Measurements from ENCODE around the gene EVC2. TPM values are rescaled to one million over a fixed set of nuclear protein-coding genes. Genes with fewer than 3 reads are reported as not detected.

EVC2 gene
- total RNA-seq, 1 donor from 2014 or later: 1.4 TPM

DNA sequence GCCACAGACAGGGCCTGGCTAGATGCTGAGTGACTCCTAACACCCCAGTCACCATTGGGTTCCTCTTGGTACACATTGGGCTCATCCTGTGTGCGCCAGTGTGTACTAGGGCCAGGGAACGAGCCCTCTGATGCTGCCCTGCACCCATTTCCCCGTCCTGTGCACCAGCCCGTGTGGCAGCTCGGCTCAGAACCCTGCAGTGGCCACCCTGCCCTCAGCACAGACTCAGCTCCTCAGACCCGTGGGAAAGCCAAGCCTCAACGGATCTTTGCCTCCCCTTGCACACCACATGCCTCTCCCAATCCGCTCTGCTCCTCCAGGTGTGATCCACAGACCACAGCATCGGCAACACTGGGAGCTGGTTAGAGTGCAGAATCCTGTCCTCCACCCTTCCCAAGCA is 41.2 kb upstream of the EVC2 start:
- Histone ChIP-seq H3K27ac (replicated peaks) (no peak overlapping the region), H3K9me3 (replicated peaks) (no peaks in the 10 kb centered on the region), H3K36me3 (peaks cover 31% of the 10 kb centered on the region), H3K4me1 (peaks cover 11% of the 10 kb centered on the region), H3K4me3 (no peak overlapping the region), H3K27me3 (ENCODE audit: low read depth) (no peaks in the 10 kb centered on the region)
- intact Hi-C loops (cut with micrococcal nuclease): no loop called here
- TF ChIP-seq, protein P1, sequence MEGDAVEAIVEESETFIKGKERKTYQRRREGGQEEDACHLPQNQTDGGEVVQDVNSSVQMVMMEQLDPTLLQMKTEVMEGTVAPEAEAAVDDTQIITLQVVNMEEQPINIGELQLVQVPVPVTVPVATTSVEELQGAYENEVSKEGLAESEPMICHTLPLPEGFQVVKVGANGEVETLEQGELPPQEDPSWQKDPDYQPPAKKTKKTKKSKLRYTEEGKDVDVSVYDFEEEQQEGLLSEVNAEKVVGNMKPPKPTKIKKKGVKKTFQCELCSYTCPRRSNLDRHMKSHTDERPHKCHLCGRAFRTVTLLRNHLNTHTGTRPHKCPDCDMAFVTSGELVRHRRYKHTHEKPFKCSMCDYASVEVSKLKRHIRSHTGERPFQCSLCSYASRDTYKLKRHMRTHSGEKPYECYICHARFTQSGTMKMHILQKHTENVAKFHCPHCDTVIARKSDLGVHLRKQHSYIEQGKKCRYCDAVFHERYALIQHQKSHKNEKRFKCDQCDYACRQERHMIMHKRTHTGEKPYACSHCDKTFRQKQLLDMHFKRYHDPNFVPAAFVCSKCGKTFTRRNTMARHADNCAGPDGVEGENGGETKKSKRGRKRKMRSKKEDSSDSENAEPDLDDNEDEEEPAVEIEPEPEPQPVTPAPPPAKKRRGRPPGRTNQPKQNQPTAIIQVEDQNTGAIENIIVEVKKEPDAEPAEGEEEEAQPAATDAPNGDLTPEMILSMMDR (IDR thresholded peaks at IDR 0.05; ENCODE audit: borderline replicate concordance): no peak
- no peak for DNase-seq

DNA sequence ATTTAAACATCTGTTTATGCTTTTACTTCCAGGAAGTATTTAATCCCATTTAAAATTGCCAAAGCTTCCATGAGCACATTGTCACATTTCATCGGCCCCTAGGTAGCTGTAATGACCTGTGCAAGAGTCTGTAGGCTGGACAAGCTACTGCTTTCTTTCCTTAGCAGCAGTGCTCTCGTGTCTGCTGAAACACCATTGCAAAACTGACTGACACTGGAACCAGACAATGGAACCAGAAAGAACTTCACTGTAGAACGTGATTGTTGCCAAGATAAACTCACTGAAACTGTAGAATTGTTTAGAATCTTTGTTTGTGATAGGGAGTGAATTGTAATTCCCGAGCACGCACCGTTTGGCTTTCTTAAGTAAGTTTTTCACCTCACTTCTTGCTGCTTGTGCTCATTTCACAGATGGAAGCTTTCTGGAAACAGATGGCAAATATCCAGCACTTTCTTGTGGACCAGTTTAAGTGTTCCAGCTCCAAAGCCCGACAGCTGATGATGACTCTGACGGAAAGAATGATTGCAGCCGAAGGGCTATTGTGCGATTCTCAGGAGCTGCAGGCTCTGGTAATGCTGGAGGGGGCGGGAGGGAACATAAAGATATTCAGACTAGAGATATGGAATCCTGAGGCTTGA is 39.5 kb upstream of the EVC2 start:
- intact Hi-C loops (cut with micrococcal nuclease): no loop called here
- H3K27me3 ChIP-seq (ENCODE audit: low read depth): no peaks in the 10 kb centered on the region
- peak overlapping the region; percentile 22 for H3K27ac ChIP-seq (replicated peaks)
- no peaks in the 10 kb centered on the region for H3K9me3 ChIP-seq (replicated peaks)
- no peak for DNase-seq
- H3K4me1 ChIP-seq: peaks cover 11% of the 10 kb centered on the region
- no peak overlapping the region for H3K4me3 ChIP-seq
- TF ChIP-seq, protein P1 (IDR thresholded peaks at IDR 0.05; ENCODE audit: borderline replicate concordance): no peak
- H3K36me3 ChIP-seq: peaks cover 23% of the 10 kb centered on the region

- H3K4me1 ChIP-seq: peaks cover 11% of the 10 kb centered on the region
- H3K9me3 ChIP-seq (replicated peaks): no peaks in the 10 kb centered on the region
- TF ChIP-seq, protein P1 (IDR thresholded peaks at IDR 0.05; ENCODE audit: borderline replicate concordance): no peak
- intact Hi-C loops (cut with micrococcal nuclease): no loop called here
- no peaks in the 10 kb centered on the region for H3K27me3 ChIP-seq (ENCODE audit: low read depth)
- H3K4me3 ChIP-seq: no peak overlapping the region
- H3K27ac ChIP-seq (replicated peaks): peak overlapping the region; percentile 22
- peaks cover 29% of the 10 kb centered on the region for H3K36me3 ChIP-seq
- DNase-seq: no peak
Measured at GRCh38 chr4:5746829-5747737, 38.7 kb upstream of the EVC2 start.

DNA sequence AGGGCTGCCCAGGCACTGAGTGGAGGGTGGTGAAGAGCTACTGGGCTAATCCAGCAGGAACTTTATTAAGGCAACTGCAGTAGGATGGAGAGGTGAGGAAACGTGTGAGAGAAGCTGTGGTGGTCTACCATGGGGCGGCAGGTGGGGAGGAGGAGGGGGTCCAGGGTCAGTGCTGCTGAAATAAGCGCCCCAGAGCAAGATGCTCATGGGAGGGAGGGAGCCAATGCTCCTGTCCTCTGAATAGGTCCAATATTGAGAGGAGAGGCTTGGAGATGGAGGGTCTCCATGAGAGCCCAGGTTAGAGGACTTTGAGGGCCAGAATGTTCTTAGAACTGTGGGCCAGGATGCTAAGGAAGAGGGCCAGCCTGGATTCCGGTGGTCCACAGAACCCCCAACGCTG is 37.9 kb upstream of the EVC2 start:
- intact Hi-C loops (cut with micrococcal nuclease): no loop called here
- Histone ChIP-seq H3K4me3 (no peak overlapping the region), H3K9me3 (replicated peaks) (no peaks in the 10 kb centered on the region), H3K36me3 (peaks cover 29% of the 10 kb centered on the region), H3K27ac (replicated peaks) (no peak overlapping the region), H3K4me1 (peaks cover 11% of the 10 kb centered on the region), H3K27me3 (ENCODE audit: low read depth) (no peaks in the 10 kb centered on the region)
- DNase-seq: no peak
- TF ChIP-seq, protein P1 (IDR thresholded peaks at IDR 0.05; ENCODE audit: borderline replicate concordance): no peak

DNA sequence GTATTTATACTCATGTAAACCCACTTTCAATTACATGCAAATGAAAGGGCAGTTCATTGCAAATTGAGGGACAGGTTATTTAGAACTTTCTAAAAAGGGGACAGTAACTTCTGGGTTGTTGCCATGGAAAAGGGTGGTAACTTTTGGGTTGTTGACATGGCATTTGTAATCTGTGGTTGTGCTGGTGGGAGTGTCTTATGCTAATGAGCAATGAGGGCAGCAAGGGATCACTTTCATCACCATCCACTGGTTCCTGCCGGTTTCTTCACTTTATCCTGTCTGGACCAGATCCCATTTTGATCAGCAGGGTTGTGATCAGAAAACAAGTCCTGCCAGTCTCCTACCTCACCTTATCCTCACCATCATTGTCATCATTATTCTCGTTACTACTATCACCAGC is 34.6 kb upstream of the EVC2 start:
- peaks cover 20% of the 10 kb centered on the region for H3K36me3 ChIP-seq
- intact Hi-C loops (cut with micrococcal nuclease): no loop called here
- H3K27me3 ChIP-seq (ENCODE audit: low read depth): no peaks in the 10 kb centered on the region
- no peak overlapping the region for H3K27ac ChIP-seq (replicated peaks)
- DNase-seq: no peak
- H3K4me1 ChIP-seq: peaks cover 11% of the 10 kb centered on the region
- H3K4me3 ChIP-seq: no peak overlapping the region
- no peaks in the 10 kb centered on the region for H3K9me3 ChIP-seq (replicated peaks)
- TF ChIP-seq, protein P1 (IDR thresholded peaks at IDR 0.05; ENCODE audit: borderline replicate concordance): no peak

All from left ventricle myocardium inferior (tissue), 1 donor.